Activated T-cell treated with anti-CD3 and anti-CD28 coated beads, Interleukin-2, amount 50 U/mL, for 72 hours (primary cell): Measurements from ENCODE around the gene PASK. TPM values are rescaled to one million over a fixed set of nuclear protein-coding genes. Genes with fewer than 3 reads are reported as not detected.

Experiments
- ATAC-seq, 2 donors: fragments of 150-1000 bp; cut with Tn5 transposase; replicated peaks in 1 of 2; 2 replicates each; pipeline ENCODE4 v1.10.0; 2021; ENCODE audit warnings: moderate library complexity in 2 of 2, mild to moderate bottlenecking in 1 of 2
- DNase-seq, 2 donors: peaks; one replicate each; pipeline ENCODE4 v3.0.0; 2021 to 2022; ENCODE audit warnings: mixed read lengths in 1 of 2
- H3K27ac Mint-ChIP-seq: one replicate; pipeline ENCODE4 v1.8.0; 2022; ENCODE audit warnings: mild to moderate bottlenecking, moderate library complexity, mixed read lengths
- H3K27me3 Mint-ChIP-seq: one replicate; pipeline ENCODE4 v1.8.0; 2022; ENCODE audit warnings: low read depth, mixed read lengths
- H3K36me3 Mint-ChIP-seq, 2 donors: one replicate each; pipeline ENCODE4 v1.8.0; 2022; ENCODE audit warnings: mixed read lengths in 2 of 2, mild to moderate bottlenecking in 1 of 2; ENCODE audit not compliant: insufficient read depth in 2 of 2
- H3K4me1 Mint-ChIP-seq: one replicate; pipeline ENCODE4 v1.8.0; 2022; ENCODE audit warnings: low read depth, mixed read lengths
- H3K4me3 Mint-ChIP-seq, 2 donors: one replicate each; pipeline ENCODE4 v1.8.0; 2022; ENCODE audit warnings: mild to moderate bottlenecking in 2 of 2, mixed read lengths in 2 of 2, moderate library complexity in 2 of 2
- H3K9me3 Mint-ChIP-seq, 2 donors: one replicate each; pipeline ENCODE4 v1.8.0; 2022; ENCODE audit warnings: mixed read lengths in 2 of 2
- total RNA-seq, 2 donors: library from RNA; stranded (reverse); gene quantifications; one replicate each; pipeline ENCODE4 v1.2.3, GENCODE V29; 2022

PASK gene
- total RNA-seq, 2 donors from 2014 or later, result 123 to 171 TPM

DNA sequence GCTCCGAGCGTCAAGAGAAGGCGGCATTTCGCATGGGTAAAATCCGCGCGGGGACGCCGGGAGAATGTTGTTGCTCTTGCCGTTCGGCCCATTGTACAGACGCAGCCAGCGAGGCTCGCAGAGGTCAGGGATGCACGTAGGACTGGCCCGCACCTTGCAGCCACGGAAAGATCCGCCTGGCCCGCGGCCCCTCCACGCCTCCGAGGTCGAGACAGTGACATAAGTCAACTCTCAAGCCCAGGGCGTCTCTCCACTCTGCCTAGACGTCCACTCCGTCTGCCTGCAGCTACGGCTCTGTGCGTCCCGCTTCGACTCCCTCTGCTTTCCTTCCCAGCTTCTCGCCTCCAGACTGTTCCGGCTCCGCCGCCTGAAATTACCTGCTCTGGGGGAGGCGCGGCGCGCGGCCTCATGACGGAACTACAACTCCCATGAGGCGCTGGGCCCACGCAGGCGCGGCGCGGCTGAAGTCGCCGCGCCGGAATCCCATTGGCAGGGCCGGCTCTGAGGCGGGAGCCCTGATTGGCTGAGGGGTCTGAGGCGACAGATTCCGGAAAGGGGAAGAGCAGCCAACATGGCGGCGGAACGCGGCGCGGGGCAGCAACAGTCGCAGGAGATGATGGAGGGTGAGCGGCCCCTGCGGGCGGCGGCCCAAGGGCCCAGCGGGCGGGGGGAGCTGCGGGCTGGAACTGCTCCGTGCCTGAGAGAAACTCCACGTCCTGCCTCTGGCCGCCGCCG, 820 bp upstream of the PASK start, which contains the start of gene PPP1R7:
PPP1R7 (plus strand) TSS at position 543 of the 735 bp plus-strand sequence; CDS start at position 572, 29 bp downstream.
- ATAC-seq (peak; percentile 73 to 77), DNase-seq (peak; percentile 92 to 96)
- Mint-ChIP-seq H3K4me3 (peak within 1 kb of the TSS; percentile 83 to 85), H3K9me3 (no peaks in the 10 kb centered on the region), H3K4me1 (peaks cover 68% of the 10 kb centered on the region), H3K27ac (peak within 1 kb of the TSS; percentile 63), H3K27me3 (no peaks in the 10 kb centered on the region), H3K36me3 (peaks cover 5 to 11% of the 10 kb centered on the region in 2 donors)

DNA sequence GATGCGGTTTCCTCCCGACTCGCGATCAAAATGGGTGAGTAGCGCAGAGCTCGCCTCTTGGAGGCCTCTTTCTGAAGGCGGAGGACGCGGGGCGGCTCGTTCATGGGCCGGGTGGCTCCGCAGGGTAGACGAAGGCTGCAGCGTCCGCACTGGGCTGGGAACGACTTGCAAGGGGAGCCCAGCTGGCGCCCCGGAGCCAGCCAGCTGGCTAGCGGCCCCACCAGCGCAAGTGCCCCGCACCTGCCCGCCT, 328 bp upstream of the PASK start:
- H3K36me3 Mint-ChIP-seq, result peaks cover 3 to 11% of the 10 kb centered on the region in 2 donors
- DNase-seq (no peak), ATAC-seq (no peak)
- peak overlapping the region; percentile 63 for H3K27ac Mint-ChIP-seq
- H3K27me3 Mint-ChIP-seq, result no peaks in the 10 kb centered on the region
- H3K4me3 Mint-ChIP-seq, result peak overlapping the region; percentile 83 to 85
- H3K9me3 Mint-ChIP-seq, result no peaks in the 10 kb centered on the region
- H3K4me1 Mint-ChIP-seq, result peaks cover 63% of the 10 kb centered on the region

- H3K9me3 Mint-ChIP-seq, result no peaks in the 10 kb centered on the region
- ATAC-seq (no peak), DNase-seq (no peak)
- peaks cover 3 to 12% of the 10 kb centered on the region in 2 donors for H3K36me3 Mint-ChIP-seq
- H3K4me3 Mint-ChIP-seq, result peak overlapping the region; percentile 83 to 85
- peaks cover 51% of the 10 kb centered on the region for H3K4me1 Mint-ChIP-seq
- H3K27me3 Mint-ChIP-seq, result no peaks in the 10 kb centered on the region
- H3K27ac Mint-ChIP-seq, result peak overlapping the region; percentile 29
Measured at GRCh38 chr2:241148239-241148638, 1.0 kb downstream of the PASK start.

DNA sequence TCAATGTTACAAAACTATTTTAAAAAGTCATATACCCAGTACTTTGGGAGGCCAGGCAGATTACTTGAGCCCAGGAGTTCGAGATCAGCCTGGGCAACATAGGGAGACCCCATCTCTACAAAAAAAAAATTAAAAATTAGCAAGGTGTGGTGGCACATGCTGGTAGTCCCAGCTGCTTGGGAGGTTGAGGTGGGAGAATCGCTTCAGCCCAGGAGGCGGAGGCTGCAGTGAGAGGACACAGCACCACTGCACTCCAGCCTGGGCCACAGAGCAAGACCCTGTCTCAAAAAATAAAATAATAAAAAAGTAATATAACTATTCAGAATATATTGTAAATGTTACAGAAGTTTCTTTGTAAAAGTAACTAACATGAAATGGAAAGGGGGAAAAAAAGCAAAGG, 1.9 kb downstream of the PASK start:
- Mint-ChIP-seq H3K9me3 (no peaks in the 10 kb centered on the region), H3K4me1 (peaks cover 45% of the 10 kb centered on the region), H3K4me3 (peak overlapping the region; percentile 83 to 85), H3K27me3 (no peaks in the 10 kb centered on the region), H3K27ac (no peak overlapping the region), H3K36me3 (peaks cover 3 to 11% of the 10 kb centered on the region in 2 donors)
- DNase-seq, result no peak
- ATAC-seq, result no peak

- Mint-ChIP-seq H3K27me3 (no peaks in the 10 kb centered on the region), H3K36me3 (peaks cover 3 to 15% of the 10 kb centered on the region in 2 donors), H3K4me1 (peaks cover 39% of the 10 kb centered on the region), H3K27ac (no peak overlapping the region), H3K9me3 (no peaks in the 10 kb centered on the region), H3K4me3 (no peak overlapping the region)
- DNase-seq (no peak), ATAC-seq (no peak)
Measured at GRCh38 chr2:241146286-241146685, 3.0 kb downstream of the PASK start.

DNA sequence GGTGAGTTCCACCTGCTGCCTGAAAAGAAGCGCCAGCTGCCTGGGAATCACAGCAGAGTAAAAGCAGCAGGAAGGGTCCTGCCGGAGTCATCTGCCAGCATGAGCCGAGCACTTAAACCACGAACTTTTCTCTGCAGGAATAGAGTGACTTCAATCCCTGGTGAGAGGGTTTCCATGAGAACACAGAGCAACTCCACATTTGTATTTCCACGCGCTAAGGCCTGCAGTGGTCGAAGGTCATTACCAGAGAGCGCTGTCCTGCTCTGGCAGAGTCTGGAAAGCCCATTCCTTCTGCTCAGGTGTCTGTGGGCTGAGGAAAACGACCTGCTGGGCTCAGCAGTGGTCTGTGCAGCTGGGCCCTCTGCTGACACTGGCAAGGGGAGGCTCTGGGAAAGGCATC, 6.7 kb downstream of the PASK start:
- Mint-ChIP-seq H3K27ac (no peak overlapping the region), H3K27me3 (no peaks in the 10 kb centered on the region), H3K9me3 (no peaks in the 10 kb centered on the region), H3K36me3 (peaks cover 0 to 16% of the 10 kb centered on the region in 2 donors), H3K4me1 (peaks cover 23% of the 10 kb centered on the region), H3K4me3 (no peak overlapping the region)
- ATAC-seq (no peak), DNase-seq (no peak)

GRCh38 chr2:241142063-241142462, 7.2 kb downstream of the PASK start:
- Mint-ChIP-seq H3K36me3 (peaks cover 0 to 16% of the 10 kb centered on the region in 2 donors), H3K4me1 (peaks cover 17% of the 10 kb centered on the region), H3K27ac (no peak overlapping the region)

DNA sequence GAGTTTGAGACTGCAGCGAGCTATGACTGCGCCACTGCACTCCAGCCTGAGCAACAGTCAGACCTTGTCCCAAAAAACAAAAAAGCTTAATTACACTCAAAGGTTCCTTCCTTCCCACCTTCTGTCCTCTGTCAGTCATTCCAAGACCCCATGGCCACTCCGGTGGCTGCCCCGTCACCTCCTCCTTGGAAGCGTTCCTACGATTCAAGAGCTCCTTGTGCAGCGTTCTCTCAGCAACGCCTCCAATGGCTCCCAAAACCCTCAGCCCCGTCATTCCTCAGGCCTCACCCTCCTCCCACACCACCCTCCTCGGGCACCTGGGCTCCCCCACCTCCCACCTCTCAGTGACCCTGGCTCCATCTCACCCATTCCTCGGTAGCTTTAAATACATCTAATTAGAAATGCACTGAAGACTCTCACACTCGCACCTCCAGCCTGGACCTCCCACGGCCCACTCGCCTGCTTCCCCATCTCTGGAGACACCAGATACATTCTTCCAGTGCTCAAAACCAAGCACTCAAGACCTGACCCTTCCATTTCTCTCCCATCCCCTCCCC, 8.0 kb downstream of the PASK start:
- H3K9me3 Mint-ChIP-seq, result no peaks in the 10 kb centered on the region
- DNase-seq (no peak), ATAC-seq (no peak)
- peaks cover 11% of the 10 kb centered on the region for H3K4me1 Mint-ChIP-seq
- H3K4me3 Mint-ChIP-seq, result no peak overlapping the region
- H3K27me3 Mint-ChIP-seq, result no peaks in the 10 kb centered on the region
- peaks cover 0 to 16% of the 10 kb centered on the region in 2 donors for H3K36me3 Mint-ChIP-seq
- no peak overlapping the region for H3K27ac Mint-ChIP-seq

More at GRCh38 chr2:241142063-241142462, 7.2 kb downstream of the PASK start:
- ATAC-seq (no peak), DNase-seq (no peak)
- Mint-ChIP-seq H3K9me3 (no peaks in the 10 kb centered on the region), H3K27me3 (no peaks in the 10 kb centered on the region), H3K4me3 (no peak overlapping the region)

- Mint-ChIP-seq H3K27me3 (no peaks in the 10 kb centered on the region), H3K4me3 (no peak overlapping the region), H3K27ac (no peak overlapping the region), H3K9me3 (no peaks in the 10 kb centered on the region), H3K4me1 (peaks cover 6% of the 10 kb centered on the region), H3K36me3 (peaks cover 0 to 14% of the 10 kb centered on the region in 2 donors)
- ATAC-seq (no peak), DNase-seq (no peak)
Measured at GRCh38 chr2:241140445-241140840, 8.8 kb downstream of the PASK start.

- no peak for ATAC-seq
- Mint-ChIP-seq H3K4me1 (peaks cover 6% of the 10 kb centered on the region), H3K36me3 (peaks cover 0 to 14% of the 10 kb centered on the region in 2 donors), H3K9me3 (no peaks in the 10 kb centered on the region), H3K4me3 (no peak overlapping the region), H3K27me3 (no peaks in the 10 kb centered on the region), H3K27ac (no peak overlapping the region)
- no peak for DNase-seq
Measured at GRCh38 chr2:241139531-241140444, 9.5 kb downstream of the PASK start.

DNA sequence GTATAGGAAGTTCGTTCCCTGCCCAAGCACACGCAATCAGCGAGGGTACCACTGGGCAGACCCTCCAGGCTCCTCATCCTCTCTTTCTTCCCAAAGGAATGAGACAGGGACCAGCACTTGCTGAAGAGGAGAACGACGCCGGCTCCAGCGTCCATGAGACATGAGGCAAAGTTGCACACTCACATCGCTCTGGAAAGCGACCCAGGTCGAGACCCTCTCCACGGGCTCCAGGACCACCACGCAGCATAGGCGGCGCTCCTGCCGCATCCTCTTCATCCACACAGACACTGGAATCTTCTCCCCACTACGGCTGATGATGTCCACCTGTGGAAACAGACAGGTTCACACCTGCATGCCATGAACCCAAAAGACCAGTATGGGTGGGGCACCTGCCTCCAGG, 10.8 kb downstream of the PASK start:
- Mint-ChIP-seq H3K27me3 (no peaks in the 10 kb centered on the region), H3K9me3 (no peaks in the 10 kb centered on the region), H3K4me1 (peaks cover 6% of the 10 kb centered on the region), H3K4me3 (no peak overlapping the region), H3K36me3 (peaks cover 0 to 18% of the 10 kb centered on the region in 2 donors), H3K27ac (no peak overlapping the region)
- ATAC-seq (no peak), DNase-seq (no peak)

- ATAC-seq (no peak), DNase-seq (no peak)
- no peak overlapping the region for H3K4me3 Mint-ChIP-seq
- no peaks in the 10 kb centered on the region for H3K9me3 Mint-ChIP-seq
- H3K36me3 Mint-ChIP-seq, result peaks cover 0 to 21% of the 10 kb centered on the region in 2 donors
- peaks cover 6% of the 10 kb centered on the region for H3K4me1 Mint-ChIP-seq
- H3K27ac Mint-ChIP-seq, result no peak overlapping the region
- H3K27me3 Mint-ChIP-seq, result no peaks in the 10 kb centered on the region
Measured at GRCh38 chr2:241137276-241138190, 11.7 kb downstream of the PASK start.
